ENCODE measurements around the gene MYCBPAP. TPM values are rescaled to one million over a fixed set of nuclear protein-coding genes. Genes with fewer than 3 reads are reported as not detected.
A peak's percentile ranks its signal among the peaks of the same experiment; 100 is the strongest.

Gene MYCBPAP
- polyA plus RNA-seq, 3 donors from 2014 or later: 1.00 TPM; not detected in 2

DNA sequence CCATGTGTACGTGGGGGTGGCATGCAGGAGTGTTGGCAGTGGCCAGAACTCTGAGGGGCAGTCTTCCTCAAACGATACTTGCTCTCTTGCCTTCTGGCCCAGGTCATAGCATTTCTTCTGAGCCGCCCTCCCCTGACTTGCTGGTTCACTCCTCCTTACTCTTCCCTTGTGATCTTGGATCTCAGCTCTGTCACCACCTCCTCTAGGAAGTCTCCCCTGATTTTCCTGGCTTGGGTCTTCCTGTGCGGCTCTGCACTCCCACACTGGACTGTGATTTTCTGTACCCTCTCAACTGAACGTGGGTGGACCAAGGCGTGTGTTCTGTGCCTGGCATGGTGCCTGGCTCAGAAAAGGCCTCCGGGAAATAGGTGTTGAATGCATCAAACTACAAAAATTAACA, 27.2 kb downstream of the MYCBPAP start:
- DNase-seq: no peak
- Mint-ChIP-seq H3K27me3 (ENCODE audit: low read depth in 3 of 3) (peaks cover 6 to 19% (median 15%) of the 10 kb centered on the region in 3 donors), H3K9me3 (no peaks in the 10 kb centered on the region), H3K4me1 (no peaks in the 10 kb centered on the region), H3K36me3 (no peaks in the 10 kb centered on the region), H3K4me3 (no peak overlapping the region), H3K27ac (no peak overlapping the region)

DNA sequence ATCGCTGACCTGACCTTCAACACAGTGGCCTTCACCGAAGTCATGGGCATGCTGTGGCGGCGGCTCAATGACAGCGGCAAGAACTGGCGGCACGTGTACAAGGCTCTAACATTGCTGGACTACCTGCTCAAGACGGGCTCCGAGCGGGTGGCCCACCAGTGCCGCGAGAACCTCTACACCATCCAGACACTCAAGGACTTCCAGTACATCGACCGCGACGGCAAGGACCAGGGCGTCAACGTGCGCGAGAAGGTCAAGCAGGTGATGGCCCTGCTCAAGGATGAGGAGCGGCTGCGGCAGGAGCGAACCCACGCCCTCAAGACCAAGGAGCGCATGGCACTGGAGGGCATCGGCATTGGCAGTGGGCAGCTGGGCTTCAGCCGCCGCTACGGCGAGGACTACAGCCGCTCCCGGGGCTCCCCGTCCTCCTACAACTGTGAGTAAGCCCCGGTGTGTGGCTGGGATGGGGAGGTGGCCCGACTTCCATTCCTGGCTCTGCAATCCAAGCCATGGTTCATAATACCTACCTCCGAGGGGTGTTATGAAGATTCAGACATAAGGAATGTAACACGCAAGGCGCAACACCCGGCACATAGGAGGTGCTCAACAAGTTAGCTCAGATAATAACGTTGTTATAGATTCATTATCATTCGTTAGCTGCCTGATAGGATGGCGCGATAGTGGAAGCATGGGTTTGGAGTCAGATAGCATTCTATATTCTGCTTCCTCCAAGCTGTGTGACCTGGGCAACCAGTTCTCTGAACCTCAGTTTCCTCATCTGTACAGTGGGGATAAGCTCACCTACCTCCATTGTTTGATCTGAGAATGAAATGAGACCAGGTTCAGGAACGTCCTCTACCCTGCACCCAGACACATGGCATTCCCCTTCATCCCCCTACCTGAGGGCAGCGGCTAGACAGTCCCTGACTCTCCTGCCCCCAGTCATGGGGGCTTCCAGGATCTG, 28.7 kb downstream of the MYCBPAP start:
- no peaks in the 10 kb centered on the region for H3K36me3 Mint-ChIP-seq
- no peak overlapping the region for H3K27ac Mint-ChIP-seq
- DNase-seq: no peak
- H3K4me1 Mint-ChIP-seq: peaks cover 0 to 2% of the 10 kb centered on the region in 2 donors
- peaks cover 6 to 12% (median 6%) of the 10 kb centered on the region in 3 donors for H3K27me3 Mint-ChIP-seq (ENCODE audit: low read depth in 3 of 3)
- H3K9me3 Mint-ChIP-seq: no peaks in the 10 kb centered on the region
- no peak overlapping the region for H3K4me3 Mint-ChIP-seq

DNA sequence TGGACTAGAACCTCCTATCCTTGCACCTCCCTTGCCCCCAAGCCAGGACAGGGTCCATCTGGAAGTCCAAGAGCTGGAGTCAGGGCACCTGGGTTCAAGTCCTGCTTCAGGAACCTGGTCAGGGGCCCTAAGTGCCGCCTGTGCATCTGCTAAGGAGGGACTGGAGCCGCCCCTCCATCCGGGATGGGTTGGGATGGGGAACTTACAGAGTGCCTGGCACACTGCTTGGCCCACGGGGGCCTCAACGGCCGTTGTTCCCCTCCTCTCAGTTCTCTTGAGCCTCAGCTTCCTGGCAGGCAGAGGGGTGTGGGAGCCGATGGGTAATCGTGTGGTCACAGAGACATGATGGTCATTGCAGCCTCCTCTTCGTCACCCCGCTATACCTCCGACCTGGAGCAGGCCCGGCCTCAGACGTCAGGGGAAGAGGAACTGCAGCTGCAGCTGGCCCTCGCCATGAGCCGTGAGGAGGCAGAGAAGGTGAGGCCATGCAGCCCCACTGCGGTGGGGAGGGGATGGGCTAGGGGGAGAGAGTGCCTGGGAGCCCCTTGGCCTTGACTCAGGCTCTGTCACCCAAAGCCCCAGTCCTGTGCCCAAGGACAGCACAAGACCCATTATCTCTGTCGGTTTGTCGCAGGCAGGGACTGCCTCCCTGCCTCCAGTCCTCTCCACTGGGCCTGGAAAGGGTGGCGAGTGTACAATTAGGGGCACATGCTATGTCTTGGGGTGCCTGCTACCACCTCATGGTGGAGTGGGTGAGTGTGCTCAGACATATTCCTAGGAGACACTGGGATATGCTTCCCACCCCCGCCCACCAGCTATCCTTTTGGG, 29.7 kb downstream of the MYCBPAP start:
- DNase-seq: no peak
- Mint-ChIP-seq H3K4me3 (no peak overlapping the region), H3K36me3 (no peaks in the 10 kb centered on the region), H3K9me3 (no peaks in the 10 kb centered on the region), H3K27me3 (ENCODE audit: low read depth in 3 of 3) (peaks cover 6 to 14% (median 8%) of the 10 kb centered on the region in 3 donors), H3K27ac (no peak overlapping the region), H3K4me1 (peaks cover 7 to 8% of the 10 kb centered on the region in 2 donors)

DNA sequence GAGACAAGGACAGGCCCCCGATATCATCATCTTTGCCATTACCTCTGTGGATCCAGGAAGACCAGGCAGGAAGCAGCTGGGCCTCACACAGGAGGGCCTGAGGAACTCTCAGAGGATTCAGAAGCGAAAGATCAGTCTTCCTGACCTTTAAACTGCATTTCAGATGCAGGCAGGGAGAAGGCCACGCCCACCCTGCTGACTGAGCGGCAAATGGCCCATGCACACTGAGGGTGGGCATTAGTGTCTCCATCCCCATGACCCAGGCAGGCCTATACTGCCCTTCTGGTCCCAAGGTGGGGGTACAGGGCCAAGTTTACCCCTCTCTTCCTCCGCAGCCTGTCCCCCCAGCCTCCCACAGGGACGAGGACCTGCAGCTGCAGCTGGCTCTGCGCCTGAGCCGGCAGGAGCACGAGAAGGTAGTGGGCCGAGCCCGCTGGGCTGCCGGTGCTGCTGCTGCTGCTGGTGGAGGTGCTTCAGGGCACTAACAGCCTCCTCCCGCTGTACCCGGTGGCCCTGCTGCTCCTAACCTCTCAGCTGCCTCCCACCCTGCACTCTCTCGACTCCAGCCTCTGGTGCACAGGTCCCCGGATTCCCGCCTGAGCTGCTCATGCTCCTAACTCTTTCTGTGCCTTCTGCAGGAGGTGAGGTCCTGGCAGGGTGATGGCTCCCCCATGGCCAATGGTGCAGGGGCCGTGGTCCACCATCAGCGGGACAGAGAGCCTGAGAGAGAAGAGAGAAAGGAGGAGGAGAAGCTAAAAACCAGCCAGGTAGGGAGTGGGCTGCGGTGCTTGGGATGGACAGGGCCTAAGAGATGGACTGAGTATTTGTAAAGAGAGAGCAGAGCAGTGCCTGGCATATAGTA, 30.5 kb downstream of the MYCBPAP start:
- Mint-ChIP-seq H3K27me3 (ENCODE audit: low read depth in 3 of 3) (peaks cover 6 to 14% (median 8%) of the 10 kb centered on the region in 3 donors), H3K27ac (no peak overlapping the region), H3K9me3 (no peaks in the 10 kb centered on the region), H3K36me3 (no peaks in the 10 kb centered on the region), H3K4me1 (peaks cover 7 to 8% of the 10 kb centered on the region in 2 donors), H3K4me3 (no peak overlapping the region)
- DNase-seq: no peak

DNA sequence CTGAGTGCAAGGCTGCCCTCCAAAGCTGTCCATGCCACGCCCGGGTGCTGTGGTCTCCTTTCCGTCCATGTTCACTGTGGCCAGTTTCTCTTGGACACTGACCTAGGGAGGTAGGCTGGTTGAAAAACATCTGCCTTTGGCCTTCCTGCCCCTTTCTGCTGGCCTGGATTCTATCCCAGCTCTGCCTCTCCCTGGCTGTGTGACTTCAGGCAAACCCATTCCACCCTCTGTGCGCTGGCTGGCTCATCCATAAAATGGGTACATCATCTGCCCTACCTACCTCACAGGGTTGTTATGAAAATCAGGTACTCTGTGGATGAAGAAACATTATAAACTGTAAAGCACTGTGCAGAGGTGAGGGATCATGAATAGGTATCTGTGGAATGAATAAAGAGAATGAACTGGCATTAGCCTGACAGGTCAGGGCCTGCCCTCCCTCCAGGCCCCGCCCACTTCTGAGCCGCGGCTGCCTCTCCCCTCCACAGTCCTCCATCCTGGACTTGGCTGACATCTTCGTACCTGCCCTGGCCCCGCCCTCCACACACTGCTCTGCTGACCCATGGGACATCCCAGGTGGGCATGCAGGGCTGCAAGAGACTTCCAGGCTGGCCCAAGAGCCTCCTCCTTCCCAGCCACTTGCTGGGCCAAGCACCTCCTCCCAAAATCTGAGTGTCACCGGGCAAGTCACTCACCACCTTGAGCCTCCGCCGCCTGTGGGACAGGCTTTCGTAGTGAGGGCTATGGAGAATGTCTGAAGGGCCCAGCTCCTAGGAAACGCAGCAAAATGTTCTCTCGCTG, 31.7 kb downstream of the MYCBPAP start:
- no peak overlapping the region for H3K4me3 Mint-ChIP-seq

DNA sequence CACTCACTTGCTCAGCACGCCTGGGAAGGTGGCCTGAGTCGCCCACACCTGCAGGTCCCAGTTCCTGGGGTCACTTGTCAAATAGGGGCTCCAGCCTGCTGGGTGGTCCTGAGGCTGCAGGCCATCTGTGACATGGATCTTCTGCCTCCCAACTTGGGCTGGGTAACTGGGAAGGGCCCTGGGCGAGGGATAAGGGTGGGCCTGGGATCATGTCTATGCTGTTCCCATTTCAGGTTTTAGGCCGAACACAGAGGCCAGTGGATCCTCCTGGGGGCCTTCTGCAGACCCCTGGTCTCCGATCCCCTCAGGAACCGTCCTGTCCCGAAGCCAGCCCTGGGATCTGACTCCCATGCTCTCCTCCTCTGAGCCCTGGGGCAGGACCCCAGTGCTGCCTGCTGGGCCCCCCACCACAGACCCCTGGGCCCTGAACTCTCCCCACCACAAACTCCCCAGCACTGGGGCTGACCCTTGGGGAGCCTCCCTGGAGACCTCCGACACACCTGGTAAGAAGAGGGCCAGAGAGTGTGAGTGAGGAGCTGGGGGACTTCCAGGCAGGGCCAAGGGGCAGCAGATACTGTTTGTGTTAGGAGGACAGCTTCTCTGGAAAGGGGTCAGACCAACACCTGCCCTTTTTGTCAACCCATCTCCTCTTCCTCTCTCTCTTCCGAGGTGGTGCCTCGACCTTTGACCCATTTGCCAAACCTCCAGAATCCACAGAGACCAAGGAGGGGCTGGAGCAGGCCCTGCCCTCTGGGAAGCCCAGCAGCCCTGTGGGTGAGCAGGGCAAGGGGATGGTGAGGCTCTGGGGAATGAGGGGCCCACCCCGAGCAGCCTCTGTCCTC, 32.5 kb downstream of the MYCBPAP start:
- Mint-ChIP-seq H3K9me3 (no peaks in the 10 kb centered on the region), H3K27ac (no peak overlapping the region), H3K36me3 (no peaks in the 10 kb centered on the region), H3K4me1 (peaks cover 7 to 10% of the 10 kb centered on the region in 2 donors), H3K4me3 (peak overlapping the region; percentile 20 to 87 (median 84)), H3K27me3 (ENCODE audit: low read depth in 3 of 3) (peaks cover 4 to 13% (median 7%) of the 10 kb centered on the region in 3 donors)
- DNase-seq: no peak

More for the DNA sequence above, 31.7 kb downstream of the MYCBPAP start:
- no peaks in the 10 kb centered on the region for H3K36me3 Mint-ChIP-seq
- H3K9me3 Mint-ChIP-seq: no peaks in the 10 kb centered on the region
- DNase-seq: no peak
- H3K4me1 Mint-ChIP-seq: peaks cover 7 to 8% of the 10 kb centered on the region in 2 donors
- no peak overlapping the region for H3K27ac Mint-ChIP-seq
- peaks cover 4 to 14% (median 8%) of the 10 kb centered on the region in 3 donors for H3K27me3 Mint-ChIP-seq (ENCODE audit: low read depth in 3 of 3)

DNA sequence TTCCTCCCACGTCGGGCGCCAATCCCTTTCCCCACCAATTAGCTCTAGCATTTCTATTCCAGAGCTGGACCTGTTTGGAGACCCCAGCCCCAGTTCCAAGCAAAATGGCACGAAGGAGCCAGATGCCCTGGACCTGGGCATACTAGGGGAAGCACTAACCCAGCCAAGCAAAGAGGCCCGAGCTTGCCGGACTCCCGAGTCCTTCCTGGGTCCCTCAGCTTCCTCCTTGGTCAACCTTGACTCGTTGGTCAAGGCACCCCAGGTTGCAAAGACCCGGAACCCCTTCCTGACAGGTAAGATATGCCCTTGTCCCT, 33.1 kb downstream of the MYCBPAP start:
- H3K4me1 Mint-ChIP-seq: peaks cover 10 to 12% of the 10 kb centered on the region in 2 donors
- peaks cover 4 to 14% (median 9%) of the 10 kb centered on the region in 3 donors for H3K27me3 Mint-ChIP-seq (ENCODE audit: low read depth in 3 of 3)
- peak overlapping the region; percentile 71 to 91 (median 85) for H3K4me3 Mint-ChIP-seq
- DNase-seq: no peak
- H3K9me3 Mint-ChIP-seq: no peaks in the 10 kb centered on the region
- peak overlapping the region in 1 of 6 donors; percentile 79 for H3K27ac Mint-ChIP-seq
- no peaks in the 10 kb centered on the region for H3K36me3 Mint-ChIP-seq

DNA sequence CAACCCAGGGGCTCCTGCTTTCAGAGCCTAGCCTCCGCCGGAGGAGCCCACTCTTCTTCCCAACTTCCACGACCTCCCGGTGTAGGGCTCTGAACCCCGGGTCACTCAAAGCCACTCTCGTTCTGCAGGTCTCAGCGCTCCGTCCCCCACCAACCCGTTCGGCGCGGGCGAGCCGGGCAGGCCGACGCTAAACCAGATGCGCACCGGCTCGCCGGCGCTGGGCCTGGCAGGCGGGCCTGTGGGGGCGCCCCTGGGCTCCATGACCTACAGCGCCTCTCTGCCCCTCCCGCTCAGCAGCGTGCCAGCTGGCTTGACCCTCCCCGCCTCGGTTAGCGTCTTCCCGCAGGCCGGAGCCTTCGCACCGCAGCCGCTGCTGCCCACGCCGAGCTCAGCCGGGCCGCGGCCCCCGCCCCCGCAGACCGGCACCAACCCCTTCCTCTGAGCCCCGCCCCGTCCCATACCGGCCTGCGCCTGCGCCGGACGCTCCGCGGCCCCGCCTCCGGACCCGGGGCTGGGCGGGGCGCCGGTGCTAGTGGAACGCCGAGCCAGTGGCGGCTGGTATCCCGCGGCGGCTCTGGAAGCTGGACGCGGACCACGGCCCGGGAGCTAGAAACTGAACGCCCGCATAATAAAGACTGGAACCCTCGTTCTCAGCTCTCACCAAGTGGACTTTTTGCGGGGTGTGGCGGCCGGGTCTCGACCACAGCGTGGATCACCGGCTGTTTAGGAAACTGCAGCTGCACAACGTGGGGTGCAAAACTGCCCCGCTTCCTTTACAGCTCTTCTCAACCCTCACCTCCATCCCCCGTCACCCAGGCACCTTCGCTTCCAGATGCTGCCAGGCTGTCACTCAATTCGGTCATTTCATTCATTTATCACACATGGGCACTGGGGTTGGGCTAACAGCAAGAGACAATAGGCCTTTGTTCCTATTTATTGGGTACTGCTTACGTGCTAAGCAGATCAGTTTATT, 33.8 kb downstream of the MYCBPAP start:
- peak overlapping the region; percentile 17 to 79 (median 48) for H3K27ac Mint-ChIP-seq
- H3K4me1 Mint-ChIP-seq: peaks cover 17 to 18% of the 10 kb centered on the region in 2 donors

DNA sequence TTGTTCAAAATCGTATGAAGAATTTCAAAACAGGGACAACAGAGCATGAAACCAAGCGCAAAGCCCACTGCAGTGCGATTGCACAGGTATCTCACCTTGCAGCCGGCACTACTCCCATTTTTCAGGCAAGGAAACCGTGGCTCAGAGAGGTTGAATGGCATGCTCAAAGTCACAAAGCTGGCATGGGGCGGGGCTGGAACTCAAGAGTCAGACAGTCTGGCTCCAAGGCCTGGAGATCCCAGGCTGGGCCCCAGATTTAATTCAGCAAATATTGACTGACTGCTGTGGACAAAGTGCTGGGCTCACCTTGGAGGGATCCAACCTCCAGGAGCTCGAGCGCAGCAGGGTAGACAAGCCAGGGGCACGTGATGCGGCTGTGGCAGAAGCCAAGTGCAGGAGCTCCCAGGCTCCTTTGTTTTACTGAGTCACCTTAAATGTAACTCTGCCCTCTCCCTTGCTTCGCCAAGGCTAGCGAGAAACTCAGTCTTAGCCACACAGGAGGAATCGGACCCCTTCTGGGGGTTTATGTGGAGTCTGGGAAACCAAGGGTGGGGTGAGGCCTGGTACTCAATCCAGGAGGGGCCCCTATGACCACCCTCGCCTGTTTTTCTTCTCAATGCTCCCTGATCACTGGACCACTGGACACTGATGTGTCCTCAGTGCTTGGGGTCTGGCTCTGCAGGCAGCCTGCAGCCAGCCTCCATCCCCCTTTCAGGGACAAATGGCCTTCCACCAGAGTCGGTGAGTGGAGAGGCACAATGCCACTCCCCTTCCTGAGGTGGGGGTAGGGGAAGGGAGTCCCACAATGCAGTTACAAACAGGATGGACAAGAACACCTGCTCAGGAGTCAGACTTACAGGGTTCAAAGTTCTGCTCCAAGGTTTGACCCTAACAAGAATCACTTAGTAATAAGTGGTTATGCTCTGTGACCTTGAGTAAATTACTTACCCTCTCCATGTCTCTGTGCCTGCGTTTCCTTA, 34.8 kb downstream of the MYCBPAP start:
- H3K27me3 Mint-ChIP-seq (ENCODE audit: low read depth in 3 of 3): peaks cover 4 to 14% (median 9%) of the 10 kb centered on the region in 3 donors
- H3K36me3 Mint-ChIP-seq: no peaks in the 10 kb centered on the region
- peaks cover 18 to 22% of the 10 kb centered on the region in 2 donors for H3K4me1 Mint-ChIP-seq
- H3K27ac Mint-ChIP-seq: peak overlapping the region in 1 of 6 donors; percentile 36
- no peaks in the 10 kb centered on the region for H3K9me3 Mint-ChIP-seq
- H3K4me3 Mint-ChIP-seq: peak overlapping the region; percentile 71 to 91 (median 85)
- DNase-seq: no peak

More for the DNA sequence above, 33.8 kb downstream of the MYCBPAP start:
- no peaks in the 10 kb centered on the region for H3K9me3 Mint-ChIP-seq
- peaks cover 4 to 14% (median 9%) of the 10 kb centered on the region in 3 donors for H3K27me3 Mint-ChIP-seq (ENCODE audit: low read depth in 3 of 3)
- H3K36me3 Mint-ChIP-seq: no peaks in the 10 kb centered on the region
- peak overlapping the region; percentile 71 to 91 (median 85) for H3K4me3 Mint-ChIP-seq
- peak; percentile 84 to 85 (median 85) for DNase-seq

DNA sequence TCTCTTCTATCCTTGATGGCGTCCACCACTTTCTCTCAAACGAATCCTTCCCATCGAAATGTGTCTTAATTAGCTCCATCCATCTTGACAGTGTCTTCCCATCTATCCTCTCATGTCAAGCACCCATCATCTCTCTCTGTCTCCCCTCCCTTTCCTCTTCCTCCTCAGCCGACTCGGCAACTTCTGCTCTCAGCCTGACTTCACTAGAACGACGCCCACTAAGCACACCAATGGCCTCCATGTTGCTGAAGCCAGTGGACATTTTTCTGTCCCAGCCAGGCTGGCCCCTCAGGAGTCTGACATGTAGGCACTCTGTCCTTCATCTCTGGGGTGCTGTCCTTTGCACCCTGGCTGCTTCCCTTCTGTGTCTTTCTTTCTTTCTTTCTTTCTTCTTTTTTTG, 36.3 kb downstream of the MYCBPAP start:
- Mint-ChIP-seq H3K4me3 (peak overlapping the region in 3 of 5 donors; percentile 5 to 60 (median 34)), H3K9me3 (no peaks in the 10 kb centered on the region), H3K27me3 (ENCODE audit: low read depth in 3 of 3) (peaks cover 4 to 14% (median 9%) of the 10 kb centered on the region in 3 donors), H3K4me1 (peaks cover 18 to 23% of the 10 kb centered on the region in 2 donors), H3K36me3 (no peaks in the 10 kb centered on the region), H3K27ac (no peak overlapping the region)
- no peak for DNase-seq
